Prostate gland (tissue), 2 donors: Measurements from ENCODE around the gene RELL1.

Source experiments
- POLR2AphosphoS5 ChIP-seq: sonication (generic); formaldehyde crosslinking; IDR thresholded peaks from one replicate; pipeline ENCODE4 v1.6.1; 2017; ENCODE audit warnings: antibody characterized with exemption
- TF ChIP-seq, protein P1 (sequence below), 4 experiments: fragments of 200-600 bp in 2 of 4; fragments of 450-650 bp in 2 of 4; sonication (generic) in 2 of 4; IDR thresholded peaks; 1 replicate in 3 of 4; 2 replicates in 1 of 4; pipeline ENCODE4 v1.5.1; 2016 to 2019; ENCODE audit warnings: antibody characterized with exemption in 4 of 4, mild to moderate bottlenecking in 2 of 4, moderate library complexity in 2 of 4

DNA sequence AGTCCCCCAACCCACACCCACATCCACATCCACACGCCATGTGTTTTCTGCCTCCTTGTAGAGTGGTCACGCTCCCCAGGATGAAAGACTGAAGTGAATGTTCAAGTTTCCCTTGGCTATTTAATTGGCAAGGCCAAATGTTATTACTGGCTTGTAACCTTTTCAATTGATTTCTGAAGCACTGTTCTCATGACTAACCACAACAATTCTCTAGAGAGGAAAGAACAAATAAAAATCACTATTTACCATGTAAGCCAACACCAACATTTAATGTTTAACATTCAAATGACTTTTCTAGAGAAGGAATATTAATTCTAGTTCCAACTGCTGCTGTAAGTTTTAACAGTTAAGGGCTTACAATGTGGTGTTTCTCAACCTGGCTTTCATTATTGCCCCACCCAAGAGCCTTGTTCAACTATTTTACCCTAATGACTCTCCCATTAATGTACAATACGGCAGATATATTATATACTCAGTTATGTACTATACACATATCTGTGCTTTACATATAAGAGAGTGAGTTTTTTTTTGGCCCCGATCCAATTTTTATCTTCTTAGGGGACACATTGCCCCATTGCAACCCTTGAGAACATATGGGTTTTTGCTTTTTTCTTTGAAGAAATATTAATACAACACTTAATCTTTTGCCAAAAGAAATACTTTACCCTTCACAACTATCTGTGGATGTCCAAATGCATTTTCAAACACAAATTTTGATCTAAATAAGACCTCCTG, 46.5 kb downstream of the RELL1 start:
- TF ChIP-seq, protein P1, sequence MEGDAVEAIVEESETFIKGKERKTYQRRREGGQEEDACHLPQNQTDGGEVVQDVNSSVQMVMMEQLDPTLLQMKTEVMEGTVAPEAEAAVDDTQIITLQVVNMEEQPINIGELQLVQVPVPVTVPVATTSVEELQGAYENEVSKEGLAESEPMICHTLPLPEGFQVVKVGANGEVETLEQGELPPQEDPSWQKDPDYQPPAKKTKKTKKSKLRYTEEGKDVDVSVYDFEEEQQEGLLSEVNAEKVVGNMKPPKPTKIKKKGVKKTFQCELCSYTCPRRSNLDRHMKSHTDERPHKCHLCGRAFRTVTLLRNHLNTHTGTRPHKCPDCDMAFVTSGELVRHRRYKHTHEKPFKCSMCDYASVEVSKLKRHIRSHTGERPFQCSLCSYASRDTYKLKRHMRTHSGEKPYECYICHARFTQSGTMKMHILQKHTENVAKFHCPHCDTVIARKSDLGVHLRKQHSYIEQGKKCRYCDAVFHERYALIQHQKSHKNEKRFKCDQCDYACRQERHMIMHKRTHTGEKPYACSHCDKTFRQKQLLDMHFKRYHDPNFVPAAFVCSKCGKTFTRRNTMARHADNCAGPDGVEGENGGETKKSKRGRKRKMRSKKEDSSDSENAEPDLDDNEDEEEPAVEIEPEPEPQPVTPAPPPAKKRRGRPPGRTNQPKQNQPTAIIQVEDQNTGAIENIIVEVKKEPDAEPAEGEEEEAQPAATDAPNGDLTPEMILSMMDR (IDR thresholded peaks at IDR 0.05) = no peak
- TF ChIP-seq POLR2AphosphoS5 = no peak
